Hypothalamus (tissue), 51 donors: ENCODE measurements around the gene CAPSL.
"Not testable (repeated sequence)": the region's sequence is repeated elsewhere in the genome, so short reads cannot be mapped to it uniquely, and the experiment has no call there.

Source experiments
- DNase-seq, 51 donors: peaks; one replicate each; lab custom pipeline; 2025; lab: John Stamatoyannopoulos, UW

The CAPSL gene

GRCh38 chr5:35908814-35909213, 29.6 kb downstream of the CAPSL start:
- DNase-seq: no peak

DNA sequence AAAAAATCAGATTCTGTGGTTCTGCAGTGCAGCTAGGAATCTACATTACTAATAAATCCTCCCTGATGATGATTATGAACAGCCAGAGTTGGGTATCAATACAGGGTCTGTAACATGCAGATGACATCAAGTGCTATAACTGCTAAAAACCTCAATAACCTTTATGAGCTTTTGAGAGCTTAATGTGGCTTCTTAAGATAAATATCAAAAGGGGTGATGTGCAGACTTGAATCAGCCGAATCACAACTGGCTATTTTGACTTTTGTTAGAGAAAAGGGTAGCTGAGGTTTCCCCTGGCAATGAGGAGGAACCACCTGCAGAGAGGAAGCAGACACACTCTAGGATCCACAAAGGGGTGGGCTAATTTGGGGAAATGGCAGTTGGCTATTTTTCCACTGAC, 30.2 kb downstream of the CAPSL start:
- no peak for DNase-seq

GRCh38 chr5:35904443-35905132, 33.8 kb downstream of the CAPSL start:
- DNase-seq: no peak

GRCh38 chr5:35903631-35904203, 34.7 kb downstream of the CAPSL start:
- no peak for DNase-seq

- DNase-seq: no peak
These were observed 36.3 kb downstream of the CAPSL start for GRCh38 chr5:35902046-35902672.

- no peak for DNase-seq
These were observed 37.3 kb downstream of the CAPSL start for GRCh38 chr5:35900972-35901695.

DNA sequence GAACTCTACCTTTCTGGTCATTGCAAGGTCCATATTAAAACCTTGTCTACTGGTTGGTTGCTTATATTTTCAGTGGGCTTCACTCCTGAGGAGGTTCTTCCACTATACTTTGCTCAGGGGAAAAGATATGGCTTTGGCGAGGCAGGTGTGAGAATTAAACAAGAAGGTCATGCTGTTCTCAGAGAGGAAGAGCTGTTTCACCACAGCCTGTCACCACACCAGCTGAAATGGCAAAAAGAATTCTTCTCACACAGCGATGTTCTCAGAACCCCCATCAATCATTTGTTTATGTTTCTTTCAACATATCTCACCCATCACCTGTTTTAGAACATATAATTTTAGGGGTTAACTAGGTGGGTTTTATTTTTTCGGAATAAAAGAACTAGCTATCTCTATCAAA, 38.6 kb downstream of the CAPSL start:
- DNase-seq: no peak

DNA sequence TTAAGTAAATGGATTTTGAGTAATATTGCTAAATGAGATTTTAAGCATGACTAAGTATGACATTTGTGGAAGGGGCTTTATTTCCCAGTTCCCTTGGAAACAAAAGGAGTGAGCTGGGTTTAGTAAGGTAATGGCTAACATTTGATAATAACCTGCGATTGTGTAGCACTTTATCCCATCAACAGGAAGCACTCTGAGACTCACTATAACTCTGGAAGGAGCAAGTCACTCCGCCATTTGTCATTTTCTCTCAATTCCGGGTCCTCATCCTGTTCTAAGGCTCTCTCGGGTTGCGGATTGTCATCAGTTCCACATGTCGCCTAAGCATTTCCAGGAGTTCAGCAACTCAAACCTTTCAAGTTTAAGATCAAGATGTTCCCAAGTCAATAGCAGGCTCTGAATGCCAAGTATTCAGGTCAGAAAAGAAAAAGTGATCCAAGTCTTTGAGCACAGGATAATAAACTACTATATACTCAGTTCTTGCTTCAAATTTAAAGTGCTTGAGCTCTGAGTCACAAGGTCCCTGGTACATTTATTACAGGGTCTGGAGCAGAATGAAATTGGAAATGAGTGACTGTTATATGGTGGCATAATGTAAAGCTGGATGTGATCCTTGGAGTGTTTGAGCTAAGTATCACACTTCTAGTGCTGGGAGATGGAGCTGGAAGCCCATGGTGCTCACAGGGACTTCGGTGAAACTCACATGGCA, 39.3 kb downstream of the CAPSL start:
- no peak for DNase-seq

DNA sequence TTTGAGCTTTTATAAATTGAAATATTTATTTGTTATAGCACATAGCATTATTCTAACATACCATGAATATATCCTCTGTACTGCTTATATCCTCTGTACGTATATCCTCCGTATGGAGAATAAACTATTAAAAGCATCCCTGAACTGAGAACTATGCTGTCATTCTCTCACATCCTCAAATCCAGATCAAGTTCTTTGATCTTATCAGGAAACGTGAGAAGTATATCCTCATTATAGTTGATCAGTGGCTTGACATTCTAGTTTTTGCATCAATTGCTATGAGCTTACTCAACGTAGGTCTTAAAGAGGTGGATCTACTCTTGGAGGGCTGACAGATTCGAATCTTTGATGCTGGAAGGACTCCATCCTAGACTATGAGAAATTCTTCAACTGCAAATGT, 44.3 kb downstream of the CAPSL start:
- no peak for DNase-seq

GRCh38 chr5:35892799-35893198, 45.6 kb downstream of the CAPSL start:
- not testable (repeated sequence) for DNase-seq

GRCh38 chr5:35890021-35891020, 48.1 kb downstream of the CAPSL start:
- no peak for DNase-seq

GRCh38 chr5:35887321-35888100, 50.9 kb downstream of the CAPSL start:
- no peak for DNase-seq

DNA sequence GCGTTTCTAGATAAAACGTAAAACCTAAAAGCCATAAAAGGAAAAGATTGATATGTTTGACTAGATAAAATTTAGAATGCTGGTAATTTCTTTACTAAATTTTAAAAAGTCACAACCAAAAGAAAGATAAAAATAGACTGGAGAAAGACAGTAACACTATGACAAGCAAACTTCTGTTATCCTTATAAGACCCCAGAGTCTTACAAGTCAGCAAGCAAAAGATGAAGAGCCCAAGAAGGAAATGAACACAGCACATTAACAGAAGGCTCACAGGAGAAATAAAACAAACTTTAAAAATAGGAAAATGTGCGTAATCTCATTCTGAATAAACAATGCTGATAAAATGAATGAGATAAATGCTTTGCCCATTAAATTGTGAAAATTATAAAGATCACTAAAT, 52.0 kb downstream of the CAPSL start:
- no peak for DNase-seq

GRCh38 chr5:35884773-35885172, 53.6 kb downstream of the CAPSL start:
- DNase-seq: no peak

- no peak for DNase-seq
These were observed 54.1 kb downstream of the CAPSL start for GRCh38 chr5:35884191-35884769.

DNA sequence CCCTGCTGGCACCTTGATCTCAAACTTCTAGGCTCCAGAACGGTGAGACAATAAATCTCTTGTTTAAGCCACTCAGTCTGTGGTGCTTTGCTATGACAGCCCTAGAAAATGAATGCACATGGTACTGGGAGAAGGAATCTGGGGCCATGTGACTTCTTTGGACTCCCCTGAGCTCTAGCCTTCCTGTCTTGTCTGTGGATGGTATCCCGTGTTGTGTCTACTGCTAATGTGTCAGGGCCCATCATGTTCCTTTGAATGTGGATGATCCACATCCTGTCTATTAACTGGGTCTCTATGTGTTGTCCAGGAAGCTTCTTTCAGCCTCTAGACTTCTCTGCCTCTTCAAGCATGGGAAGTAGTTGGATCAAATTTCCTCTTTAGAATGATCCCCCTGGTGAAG, 56.7 kb downstream of the CAPSL start:
- no peak for DNase-seq

DNA sequence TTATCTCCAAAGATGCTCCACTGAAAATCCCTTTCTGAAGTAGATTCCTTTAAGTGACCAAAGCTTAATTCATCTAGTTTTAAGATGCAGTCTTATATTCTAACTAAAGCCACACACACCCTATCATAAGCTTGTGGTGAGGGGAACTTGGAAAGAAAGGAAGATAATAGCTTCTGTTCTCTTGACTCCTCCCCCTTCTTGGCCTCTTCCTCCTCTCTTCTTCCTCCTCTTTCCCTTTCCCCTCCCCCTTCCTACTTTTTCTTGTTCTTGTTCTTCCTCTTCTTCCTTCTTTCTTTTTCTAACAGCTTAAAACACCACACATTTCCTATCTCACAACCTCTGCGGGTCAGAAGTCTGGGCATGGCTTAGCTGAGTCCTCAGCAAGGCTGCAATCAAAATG, 58.3 kb downstream of the CAPSL start:
- no peak for DNase-seq

- no peak for DNase-seq
These were observed 58.8 kb downstream of the CAPSL start for GRCh38 chr5:35879649-35880048.

DNA sequence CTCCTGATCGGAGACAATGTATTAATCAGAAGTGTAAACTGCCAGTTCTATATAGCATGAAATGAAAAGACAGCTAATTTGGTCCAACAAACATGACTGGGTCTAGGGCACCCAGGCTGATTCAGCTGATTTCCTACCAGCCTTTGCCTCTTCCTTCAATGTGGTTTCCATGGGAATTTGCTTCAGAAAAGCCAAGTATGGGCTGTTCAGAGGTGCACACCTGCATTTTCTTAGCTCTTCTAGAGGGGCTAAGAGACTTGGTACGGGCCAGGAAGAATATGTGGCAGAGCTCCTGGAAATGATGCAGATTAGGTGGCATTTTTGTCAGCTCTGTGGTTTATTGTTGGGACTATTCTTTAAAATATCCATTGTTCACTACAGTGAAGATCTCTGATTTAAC, 59.3 kb downstream of the CAPSL start:
- DNase-seq: no peak
